ENCODE data around the gene MAL.
"Not testable (repeated sequence)": the region's sequence is repeated elsewhere in the genome, so short reads cannot be mapped to it uniquely, and the experiment has no call there.

The MAL gene

GRCh38 chr2:95072424-95072823 is 46.9 kb downstream of the MAL start:
- no peak for DNase-seq

GRCh38 chr2:95073856-95074662 is 48.6 kb downstream of the MAL start:
- no peak for DNase-seq

GRCh38 chr2:95074663-95075439 is 49.3 kb downstream of the MAL start:
- DNase-seq: no peak

- no peak for DNase-seq
These were observed 50.1 kb downstream of the MAL start for GRCh38 chr2:95075440-95076132.

- peak; percentile 52 for DNase-seq
These were observed 51.4 kb downstream of the MAL start for GRCh38 chr2:95076705-95077529.

GRCh38 chr2:95077530-95077825 is 52.0 kb downstream of the MAL start:
- no peak for DNase-seq

- no peak for DNase-seq
These were observed 52.5 kb downstream of the MAL start for GRCh38 chr2:95077861-95078603.

- DNase-seq: no peak
These were observed 53.7 kb downstream of the MAL start for GRCh38 chr2:95079199-95079683.

- DNase-seq: no peak
These were observed 57.0 kb downstream of the MAL start for GRCh38 chr2:95082477-95082876.

GRCh38 chr2:95086017-95086416 is 60.5 kb downstream of the MAL start:
- no peak for DNase-seq

GRCh38 chr2:95087379-95087778 is 61.9 kb downstream of the MAL start:
- DNase-seq: no peak

GRCh38 chr2:95091885-95092555 is 66.5 kb downstream of the MAL start:
- DNase-seq: no peak

- DNase-seq: not testable (repeated sequence)
These were observed 72.8 kb downstream of the MAL start for GRCh38 chr2:95098273-95098672.

GRCh38 chr2:95099910-95100309 is 74.4 kb downstream of the MAL start:
- no peak for DNase-seq
